Gastroesophageal sphincter (tissue), 4 donors: ENCODE measurements around the gene TMCO6. TPM values are rescaled to one million over a fixed set of nuclear protein-coding genes. Genes with fewer than 3 reads are reported as not detected.
"Not testable (repeated sequence)": the region's sequence is repeated elsewhere in the genome, so short reads cannot be mapped to it uniquely, and the experiment has no call there.

Source experiments
- ATAC-seq: fragments of 150-250 bp; one replicate; pipeline ENCODE4 v1.9.1; 2016; ENCODE audit warnings: mild to moderate bottlenecking, moderate library complexity
- H3K27ac ChIP-seq, 4 donors: fragments of 200-600 bp; sonication (generic) in 3 of 4; 1 replicate in 3 of 4; 2 replicates in 1 of 4; pipeline ENCODE4 v1.5.1; 2016 to 2019
- H3K27me3 ChIP-seq: fragments of 200-600 bp; sonication (generic); one replicate; pipeline ENCODE4 v1.5.1; 2019
- H3K36me3 ChIP-seq, 2 donors: fragments of 200-600 bp; sonication (generic); one replicate each; pipeline ENCODE4 v1.5.1; 2019; ENCODE audit warnings: control low read depth in 1 of 2
- H3K4me1 ChIP-seq, 3 donors: fragments of 200-600 bp; sonication (generic); 1 replicate in 2 of 3; 2 replicates in 1 of 3; pipeline ENCODE4 v1.5.1; 2016 to 2019; ENCODE audit warnings: control low read depth in 2 of 3
- H3K4me3 ChIP-seq, 2 donors: fragments of 200-600 bp; sonication (generic); one replicate each; pipeline ENCODE4 v1.5.1; 2019; ENCODE audit warnings: mild to moderate bottlenecking in 1 of 2, moderate library complexity in 1 of 2
- H3K9me3 ChIP-seq, 3 donors: fragments of 200-600 bp; sonication (generic); one replicate each; pipeline ENCODE4 v1.5.1; 2017 to 2019; ENCODE audit warnings: control low read depth in 2 of 3
- EP300 ChIP-seq: sonication (generic); formaldehyde crosslinking; IDR thresholded peaks from one replicate; pipeline ENCODE4 v1.6.1; 2017; ENCODE audit warnings: antibody characterized with exemption, mild to moderate bottlenecking
- POLR2A ChIP-seq, 2 donors: fragments of 450-650 bp; IDR thresholded peaks; one replicate each; pipeline ENCODE4 v1.6.1; 2017; ENCODE audit warnings: antibody characterized with exemption in 2 of 2, mild to moderate bottlenecking in 2 of 2, moderate library complexity in 1 of 2
- POLR2AphosphoS5 ChIP-seq: sonication (generic); formaldehyde crosslinking; IDR thresholded peaks from one replicate; pipeline ENCODE4 v1.6.1; 2017; ENCODE audit warnings: antibody characterized with exemption
- WGBS, 2 donors: methylation state at CpG; one replicate each; pipeline ENCODE4 v1.1.5; 2018; ENCODE audit warnings: low coverage in 1 of 2; 5-methylcytosine and 5-hydroxymethylcytosine counted together
- total RNA-seq, 4 donors: library from RNA; depleted of rRNA; stranded (reverse); fragments of >200 nt; gene quantifications; one replicate each; pipeline ENCODE4 v1.1.0, GENCODE V29; 2016
- TF ChIP-seq, protein P1 (sequence below), 4 experiments: fragments of 200-600 bp in 2 of 4; fragments of 450-650 bp in 2 of 4; sonication (generic) in 1 of 4; IDR thresholded peaks; one replicate each; pipeline ENCODE4 v1.5.1; 2017 to 2019; ENCODE audit warnings: antibody characterized with exemption in 4 of 4, mild to moderate bottlenecking in 2 of 4, moderate library complexity in 2 of 4

Gene TMCO6
- total RNA-seq, 4 donors from 2014 or later: 10.9 to 72.1 (median 26.7) TPM

DNA sequence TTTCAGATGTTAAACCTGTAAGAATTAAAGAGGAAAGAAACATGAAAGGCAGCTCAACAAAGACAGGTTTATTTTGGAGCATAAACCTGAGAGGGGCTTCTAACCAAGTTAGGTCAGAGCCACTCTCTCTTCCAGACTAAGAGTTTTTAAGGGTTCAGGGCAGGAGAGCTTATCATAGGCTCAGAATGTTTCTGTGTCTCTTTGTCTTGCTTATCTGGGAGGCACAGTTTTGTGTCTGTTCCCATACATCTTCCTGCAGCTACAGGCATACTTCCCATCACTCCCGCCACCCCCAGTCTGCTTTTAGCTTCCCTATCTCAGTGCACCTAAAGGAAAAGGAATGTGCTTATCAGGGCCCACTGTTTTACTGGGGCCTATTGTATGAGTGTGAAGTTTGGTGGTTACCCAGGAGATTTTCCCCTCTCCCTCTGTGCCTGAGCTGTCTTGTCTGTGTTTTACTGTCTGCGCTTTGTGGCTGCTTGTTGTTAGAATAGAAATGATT is 28.2 kb upstream of the TMCO6 start:
- ATAC-seq: no peak
- no peak overlapping the region for H3K27ac ChIP-seq

GRCh38 chr5:140622301-140622700 is 16.9 kb upstream of the TMCO6 start:
- no peak overlapping the region for H3K27ac ChIP-seq
- TF ChIP-seq POLR2A (IDR thresholded peaks at IDR 0.05) (no peak), POLR2AphosphoS5 (no peak), EP300 (no peak)
- TF ChIP-seq, protein P1, sequence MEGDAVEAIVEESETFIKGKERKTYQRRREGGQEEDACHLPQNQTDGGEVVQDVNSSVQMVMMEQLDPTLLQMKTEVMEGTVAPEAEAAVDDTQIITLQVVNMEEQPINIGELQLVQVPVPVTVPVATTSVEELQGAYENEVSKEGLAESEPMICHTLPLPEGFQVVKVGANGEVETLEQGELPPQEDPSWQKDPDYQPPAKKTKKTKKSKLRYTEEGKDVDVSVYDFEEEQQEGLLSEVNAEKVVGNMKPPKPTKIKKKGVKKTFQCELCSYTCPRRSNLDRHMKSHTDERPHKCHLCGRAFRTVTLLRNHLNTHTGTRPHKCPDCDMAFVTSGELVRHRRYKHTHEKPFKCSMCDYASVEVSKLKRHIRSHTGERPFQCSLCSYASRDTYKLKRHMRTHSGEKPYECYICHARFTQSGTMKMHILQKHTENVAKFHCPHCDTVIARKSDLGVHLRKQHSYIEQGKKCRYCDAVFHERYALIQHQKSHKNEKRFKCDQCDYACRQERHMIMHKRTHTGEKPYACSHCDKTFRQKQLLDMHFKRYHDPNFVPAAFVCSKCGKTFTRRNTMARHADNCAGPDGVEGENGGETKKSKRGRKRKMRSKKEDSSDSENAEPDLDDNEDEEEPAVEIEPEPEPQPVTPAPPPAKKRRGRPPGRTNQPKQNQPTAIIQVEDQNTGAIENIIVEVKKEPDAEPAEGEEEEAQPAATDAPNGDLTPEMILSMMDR (IDR thresholded peaks at IDR 0.05): no peak
- WGBS, 2 donors: 42 to 47% methylated on average over 2 of the region's 3 CpGs
- no peaks in the 10 kb centered on the region for H3K36me3 ChIP-seq
- H3K27me3 ChIP-seq: peaks cover 9% of the 10 kb centered on the region
- no peak for ATAC-seq
- no peaks in the 10 kb centered on the region for H3K4me1 ChIP-seq
- no peak overlapping the region for H3K4me3 ChIP-seq
- no peaks in the 10 kb centered on the region for H3K9me3 ChIP-seq

More for the DNA sequence above, 28.2 kb upstream of the TMCO6 start:
- TF ChIP-seq EP300 (no peak), POLR2A (IDR thresholded peaks at IDR 0.05) (no peak), POLR2AphosphoS5 (no peak)
- TF ChIP-seq, protein P1 (IDR thresholded peaks at IDR 0.05): no peak
- no peaks in the 10 kb centered on the region for H3K9me3 ChIP-seq
- WGBS, 2 donors: 69 to 75% methylated on average over 2 of the region's 2 CpGs
- no peaks in the 10 kb centered on the region for H3K36me3 ChIP-seq
- H3K27me3 ChIP-seq: no peaks in the 10 kb centered on the region
- no peaks in the 10 kb centered on the region for H3K4me1 ChIP-seq
- H3K4me3 ChIP-seq: no peak overlapping the region

DNA sequence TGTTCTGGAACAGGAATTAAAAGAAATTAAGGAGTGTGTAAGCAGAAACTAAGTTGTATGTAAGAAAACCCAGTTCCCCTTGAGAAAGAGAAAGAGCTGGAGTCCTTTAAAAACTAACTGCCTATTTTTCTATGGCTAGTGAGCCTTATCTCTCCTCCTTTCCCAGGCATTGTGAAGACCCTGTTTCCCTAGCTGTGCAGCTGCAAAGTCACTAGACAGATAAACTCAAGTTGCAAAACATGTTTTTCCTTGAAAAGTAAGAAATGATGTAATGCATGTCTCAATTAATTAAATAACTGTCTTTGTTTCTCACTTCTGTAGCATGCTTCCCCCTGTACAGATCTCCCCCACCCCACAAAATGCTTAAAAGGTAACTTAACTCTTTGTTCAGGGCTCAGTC is 16.2 kb upstream of the TMCO6 start:
- H3K27ac ChIP-seq, H3K9me3 ChIP-seq, H3K4me3 ChIP-seq, H3K4me1 ChIP-seq, H3K36me3 ChIP-seq, ATAC-seq, H3K27me3 ChIP-seq: not testable (repeated sequence)

- 74 to 89% methylated on average over 3 to 9 of the region's 10 CpGs for WGBS, 2 donors
- not testable (repeated sequence) for ATAC-seq, H3K9me3 ChIP-seq, H3K36me3 ChIP-seq, H3K27ac ChIP-seq, H3K27me3 ChIP-seq, H3K4me3 ChIP-seq, H3K4me1 ChIP-seq
Measured at GRCh38 chr5:140624886-140625285, 14.4 kb upstream of the TMCO6 start.

DNA sequence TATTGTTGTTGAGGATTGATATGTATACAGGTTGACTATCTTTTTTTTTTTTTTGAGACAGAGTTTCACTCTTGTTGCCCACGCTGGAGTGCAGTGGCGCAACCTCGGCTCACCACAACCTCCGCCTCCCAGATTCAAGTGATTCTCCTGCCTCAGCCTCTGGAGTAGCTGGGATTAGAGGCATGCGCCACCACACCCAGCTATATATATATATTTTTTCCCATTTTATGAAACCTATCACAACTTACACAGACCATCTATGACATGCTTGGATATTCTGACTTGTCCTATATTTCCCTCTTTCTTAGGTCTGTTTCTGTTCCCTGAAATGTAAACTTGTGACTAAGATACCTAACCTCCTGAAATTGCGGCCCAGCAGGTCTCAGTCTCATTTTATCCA is 11.3 kb upstream of the TMCO6 start:
- 87 to 98% methylated on average over 6 of the region's 6 CpGs for WGBS, 2 donors
- H3K27ac ChIP-seq: no peak overlapping the region
- H3K36me3 ChIP-seq: no peaks in the 10 kb centered on the region
- no peak overlapping the region for H3K4me3 ChIP-seq
- H3K4me1 ChIP-seq: peaks cover 0 to 19% (median 3%) of the 10 kb centered on the region in 3 donors
- TF ChIP-seq POLR2A (IDR thresholded peaks at IDR 0.05) (no peak), EP300 (no peak), POLR2AphosphoS5 (no peak)
- TF ChIP-seq, protein P1 (IDR thresholded peaks at IDR 0.05): no peak
- H3K27me3 ChIP-seq: no peaks in the 10 kb centered on the region
- no peaks in the 10 kb centered on the region for H3K9me3 ChIP-seq
- ATAC-seq: no peak

DNA sequence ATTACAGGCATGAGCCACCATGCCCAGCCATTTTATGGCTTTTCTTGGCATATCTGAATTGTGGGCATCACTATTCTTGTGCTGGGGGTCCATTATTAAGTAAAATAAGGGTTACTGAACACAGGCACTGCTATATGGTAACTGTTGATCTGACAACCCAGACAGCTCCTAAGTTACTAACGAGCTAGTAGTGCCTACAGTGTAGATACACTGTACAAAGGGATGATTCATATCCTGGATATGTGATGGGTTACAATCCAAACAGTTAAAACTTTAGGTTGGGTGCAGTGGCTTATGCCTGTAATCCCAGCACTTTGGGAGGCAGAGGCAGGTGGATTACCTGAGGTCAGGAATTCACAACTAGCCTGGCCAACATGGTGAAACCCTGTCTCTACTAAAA is 10.5 kb upstream of the TMCO6 start:
- TF ChIP-seq, protein P1 (IDR thresholded peaks at IDR 0.05): no peak
- TF ChIP-seq POLR2AphosphoS5 (no peak), POLR2A (IDR thresholded peaks at IDR 0.05) (no peak), EP300 (no peak)
- Histone ChIP-seq H3K4me3 (no peak overlapping the region), H3K9me3 (no peaks in the 10 kb centered on the region), H3K4me1 (peaks cover 0 to 26% (median 7%) of the 10 kb centered on the region in 3 donors), H3K27me3 (no peaks in the 10 kb centered on the region), H3K27ac (no peak overlapping the region), H3K36me3 (no peaks in the 10 kb centered on the region)
- ATAC-seq: no peak
- WGBS, 2 donors: 17 to 25% methylated on average over 1 of the region's 1 CpG
